HCT116 (cell line): Measurements from ENCODE around the gene MLYCD. TPM values are rescaled to one million over a fixed set of nuclear protein-coding genes. Genes with fewer than 3 reads are reported as not detected.

Source experiments
- ATAC-seq: fragments of 200-7000 bp; cut with Tn5 transposase; 2 replicates; pipeline ENCODE4 v1.9.1; 2020; ENCODE audit warnings: mild to moderate bottlenecking, moderate library complexity
- BruUV-seq: library from RNA; stranded (reverse); fragments of 400-500 nt; replicated peaks from 2 replicates; lab custom pipeline; 2021; lab: Mats Ljungman, UMichigan
- CTCF ChIA-PET: fragments of 300-600 bp; sonication (Branson Sonifier 250); formaldehyde crosslinking; loops from one replicate; lab custom pipeline; 2021; ENCODE audit warnings: antibody characterized with exemption; lab: Charles Lee
- POLR2A ChIA-PET: fragments of 300-600, 350-600 bp; sonication (Branson Sonifier 250); formaldehyde crosslinking; loops from one replicate; lab custom pipeline; 2021; ENCODE audit warnings: antibody characterized with exemption; lab: Charles Lee
- RAD21 ChIA-PET, 2 experiments: fragments of 300-600 bp; sonication (Branson Sonifier 250); formaldehyde crosslinking; loops; one replicate each; lab custom pipeline; 2023; ENCODE audit warnings: low total read pairs in 2 of 2; ENCODE audit not compliant: uncharacterized antibody in 2 of 2, unreplicated experiment in 2 of 2, low non-redundant PET in 1 of 2; lab: Charles Lee
- DNase-seq: peaks from one replicate; pipeline ENCODE4 v3.0.0-alpha.2; 2010; ENCODE audit warnings: low read depth, low spot score
- H2AFZ ChIP-seq: fragments of 200-600 bp; shearing (Covaris generic), sonication (generic); 2 replicates; pipeline ENCODE4 v1.6.1; 2017; ENCODE audit warnings: low read depth, mixed run types, mixed read lengths, antibody characterized with exemption, low read length; ENCODE audit not compliant: poor library complexity, severe bottlenecking
- H3K27ac ChIP-seq: 2 replicates; pipeline ENCODE4 v1.5.1; 2012; ENCODE audit warnings: low read depth, low read length
- H3K27me3 ChIP-seq: fragments of 200-600 bp; sonication (generic); 2 replicates; pipeline ENCODE4 v1.6.1; 2016; ENCODE audit warnings: mixed run types, low read length, mixed read lengths; ENCODE audit not compliant: insufficient read depth
- H3K36me3 ChIP-seq, 2 experiments: fragments of 200-500 bp in 1 of 2; fragments of 200-600 bp in 1 of 2; sonication (Bioruptor generic) in 1 of 2; sonication (generic) in 1 of 2; 2 replicates each; pipeline versions ENCODE4 v1.5.1 to v1.6.1; 2014 to 2016; ENCODE audit warnings: low read length in 2 of 2, inconsistent platforms in 1 of 2, mixed read lengths in 1 of 2, mixed run types in 1 of 2; ENCODE audit not compliant: insufficient read depth in 2 of 2, control insufficient read depth in 1 of 2
- H3K4me1 ChIP-seq, 2 experiments: fragments of 200-600 bp in 1 of 2; sonication (generic) in 1 of 2; 2 replicates each; pipeline versions ENCODE4 v1.5.1 to v1.6.1; 2012 to 2017; ENCODE audit warnings: low read length in 2 of 2, inconsistent platforms in 1 of 2, mild to moderate bottlenecking in 1 of 2, mixed read lengths in 1 of 2, mixed run types in 1 of 2, moderate library complexity in 1 of 2; ENCODE audit not compliant: insufficient read depth in 2 of 2, control insufficient read depth in 1 of 2
- H3K4me2 ChIP-seq: fragments of 200-600 bp; sonication (generic); 2 replicates; pipeline ENCODE4 v1.6.1; 2017; ENCODE audit warnings: mixed run types, low read length, mixed read lengths
- H3K4me3 ChIP-seq, 2 experiments: fragments of 200-600 bp in 1 of 2; sonication (generic) in 1 of 2; replicated peaks in 1 of 2; 2 replicates each; pipeline ENCODE4 v1.5.1; 2011 to 2016; ENCODE audit warnings: low read length in 2 of 2, control low read depth in 1 of 2, low read depth in 1 of 2, mild to moderate bottlenecking in 1 of 2, mixed read lengths in 1 of 2, mixed run types in 1 of 2
- H3K79me2 ChIP-seq: fragments of 200-600 bp; sonication (generic); 2 replicates; pipeline ENCODE4 v1.6.1; 2017; ENCODE audit warnings: mild to moderate bottlenecking, mixed run types, low read length, moderate library complexity, mixed read lengths; ENCODE audit not compliant: insufficient read depth
- H3K9ac ChIP-seq: fragments of 200-600 bp; sonication (generic); 2 replicates; pipeline ENCODE4 v1.6.1; 2016; ENCODE audit warnings: low read length, mixed read lengths
- H3K9me2 ChIP-seq: fragments of 200-600 bp; sonication (generic), shearing (Covaris generic); 2 replicates; pipeline ENCODE4 v1.6.1; 2017; ENCODE audit warnings: mixed run types, mild to moderate bottlenecking, moderate library complexity; ENCODE audit not compliant: insufficient read depth
- H3K9me3 ChIP-seq, 2 experiments: fragments of 200-500 bp in 1 of 2; fragments of 200-600 bp in 1 of 2; sonication (Bioruptor generic) in 1 of 2; sonication (generic) in 1 of 2; 2 replicates each; pipeline ENCODE4 v1.6.1; 2014 to 2017; ENCODE audit warnings: low read length in 2 of 2, mixed read lengths in 2 of 2, inconsistent platforms in 1 of 2, low read depth in 1 of 2, mild to moderate bottlenecking in 1 of 2, mixed run types in 1 of 2, moderate library complexity in 1 of 2; ENCODE audit not compliant: control insufficient read depth in 1 of 2, insufficient read depth in 1 of 2
- H4K20me1 ChIP-seq: fragments of 200-600 bp; sonication (generic), shearing (Covaris generic); 2 replicates; pipeline ENCODE4 v1.6.1; 2017; ENCODE audit warnings: mixed run types, mild to moderate bottlenecking, moderate library complexity; ENCODE audit not compliant: insufficient read depth
- CBX3 ChIP-seq: IDR thresholded peaks from 2 replicates; pipeline ENCODE4 v1.6.1; 2012; ENCODE audit warnings: low read depth
- EGR1 ChIP-seq: IDR thresholded peaks from 2 replicates; pipeline ENCODE4 v1.6.1; 2012; ENCODE audit warnings: low read depth
- ELF1 ChIP-seq: IDR thresholded peaks from 2 replicates; pipeline ENCODE4 v1.6.1; 2012; ENCODE audit warnings: low read depth, borderline replicate concordance
- EZH2 ChIP-seq: fragments of 200-600 bp; sonication (generic); IDR thresholded peaks from 2 replicates; pipeline ENCODE4 v1.6.1; 2017; ENCODE audit warnings: antibody characterized with exemption, mixed run types
- FOSL1 ChIP-seq: IDR thresholded peaks from 2 replicates; pipeline ENCODE4 v1.6.1; 2012; ENCODE audit warnings: low read depth
- JUND ChIP-seq: IDR thresholded peaks from 2 replicates; pipeline ENCODE4 v1.6.1; 2012
- POLR2A ChIP-seq: IDR thresholded peaks from 2 replicates; pipeline ENCODE4 v1.7.0; 2011; ENCODE audit warnings: borderline replicate concordance; ENCODE audit not compliant: insufficient read depth, insufficient read length; ENCODE audit errors: extremely low read depth
- POLR2AphosphoS5 ChIP-seq: IDR thresholded peaks from 2 replicates; pipeline ENCODE4 v1.6.1; 2011; ENCODE audit warnings: mild to moderate bottlenecking, low read depth, low read length, moderate library complexity
- SIN3A ChIP-seq: IDR thresholded peaks from 2 replicates; pipeline ENCODE4 v1.6.1; 2012; ENCODE audit warnings: low read depth
- SP1 ChIP-seq: IDR thresholded peaks from 2 replicates; pipeline ENCODE4 v1.6.1; 2012; ENCODE audit warnings: low read depth
- SRF ChIP-seq: IDR thresholded peaks from 2 replicates; pipeline ENCODE4 v1.6.1; 2012; ENCODE audit warnings: low read depth
- TCF7L2 ChIP-seq: IDR thresholded peaks from 2 replicates; pipeline ENCODE4 v1.7.0; 2011; ENCODE audit warnings: borderline replicate concordance, inconsistent platforms; ENCODE audit not compliant: insufficient read depth, insufficient read length; ENCODE audit errors: extremely low read depth
- YY1 ChIP-seq: IDR thresholded peaks from 2 replicates; pipeline ENCODE4 v1.6.1; 2011; ENCODE audit warnings: low read length, low read depth, moderate library complexity, mild to moderate bottlenecking; ENCODE audit not compliant: insufficient replicate concordance; ENCODE audit errors: extremely low read depth
- ZFX ChIP-seq: fragments of 450-650 bp; IDR thresholded peaks from 2 replicates; pipeline ENCODE4 v1.6.1; 2017
- ZNF274 ChIP-seq: fragments of 200-500 bp; sonication (Bioruptor generic); IDR thresholded peaks from 2 replicates; pipeline ENCODE4 v1.6.1; 2014; ENCODE audit warnings: mild to moderate bottlenecking, low read depth, low read length, inconsistent platforms
- intact Hi-C: fragments of 100-400 bp; cut with micrococcal nuclease; formaldehyde crosslinking; loops from 2 replicates; pipeline ENCODE4 v1.10.0; 2022
- total RNA-seq: library from RNA; stranded (reverse); gene quantifications from one replicate; pipeline ENCODE4 v1.2.1, GENCODE V29; 2021; ENCODE audit not compliant: unreplicated experiment
- TF ChIP-seq, protein P1 (sequence below): IDR thresholded peaks from 2 replicates; pipeline ENCODE4 v1.6.1; 2012; ENCODE audit warnings: low read depth
- TF ChIP-seq, protein P2 (sequence below), 3 experiments: fragments of 200-600 bp in 1 of 3; sonication (generic) in 1 of 3; IDR thresholded peaks in 2 of 3; conservative IDR thresholded peaks in 1 of 3; 2 replicates each; pipeline ENCODE4 v1.5.1; 2012 to 2017; ENCODE audit warnings: low read depth in 2 of 3, low read length in 2 of 3, antibody characterized with exemption in 1 of 3, borderline replicate concordance in 1 of 3, control low read depth in 1 of 3, mild to moderate bottlenecking in 1 of 3, mixed read lengths in 1 of 3, mixed run types in 1 of 3, moderate library complexity in 1 of 3; ENCODE audit not compliant: insufficient read depth in 1 of 3
- TF ChIP-seq, protein P3 (sequence below): IDR thresholded peaks from 2 replicates; pipeline ENCODE4 v1.6.1; 2012
- TF ChIP-seq, protein P4 (sequence below): IDR thresholded peaks from 2 replicates; pipeline ENCODE4 v1.6.1; 2011; ENCODE audit warnings: mild to moderate bottlenecking, low read length, moderate library complexity; ENCODE audit not compliant: insufficient replicate concordance; ENCODE audit errors: extremely low read depth

Gene MLYCD
- total RNA-seq, 1 experiment from 2014 or later, result 3.9 TPM

DNA sequence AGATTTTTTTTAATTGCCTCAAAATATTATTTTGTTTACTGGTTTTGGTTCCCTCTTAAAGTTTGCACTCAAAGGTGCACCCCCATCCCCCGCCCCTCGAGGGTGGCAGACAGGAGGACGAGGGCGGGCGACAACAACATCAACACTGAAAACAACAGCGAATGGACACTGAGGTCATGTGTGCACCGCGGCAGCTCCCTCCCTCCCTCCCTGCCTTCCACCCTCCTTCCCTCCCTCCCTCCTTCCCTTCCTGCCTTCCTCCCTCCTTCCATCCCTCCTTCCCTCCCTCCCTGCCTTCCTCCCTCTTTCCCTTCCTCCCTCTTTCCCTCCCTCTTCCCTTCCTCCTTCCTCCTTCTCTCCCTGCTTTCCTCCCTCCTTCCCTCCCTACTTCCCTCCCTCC is 52.6 kb downstream of the MLYCD start:
- Histone ChIP-seq H3K4me2 (no peak overlapping the region), H3K4me3 (no peak overlapping the region), H3K27me3 (no peaks in the 10 kb centered on the region), H3K9me2 (no peaks in the 10 kb centered on the region), H4K20me1 (no peaks in the 10 kb centered on the region), H3K79me2 (no peaks in the 10 kb centered on the region; the same call in 1 of the 2 replicates), H3K4me1 (peaks cover 20 to 31% of the 10 kb centered on the region in 2 experiments), H3K9ac (no peak overlapping the region), H3K27ac (no peak overlapping the region), H3K36me3 (no peaks in the 10 kb centered on the region), H2AFZ (no peak overlapping the region), H3K9me3 (no peaks in the 10 kb centered on the region)
- no peak for TF ChIP-seq YY1
- TF ChIP-seq TCF7L2, result no peak
- no peak for TF ChIP-seq EGR1
- TF ChIP-seq, protein P1, sequence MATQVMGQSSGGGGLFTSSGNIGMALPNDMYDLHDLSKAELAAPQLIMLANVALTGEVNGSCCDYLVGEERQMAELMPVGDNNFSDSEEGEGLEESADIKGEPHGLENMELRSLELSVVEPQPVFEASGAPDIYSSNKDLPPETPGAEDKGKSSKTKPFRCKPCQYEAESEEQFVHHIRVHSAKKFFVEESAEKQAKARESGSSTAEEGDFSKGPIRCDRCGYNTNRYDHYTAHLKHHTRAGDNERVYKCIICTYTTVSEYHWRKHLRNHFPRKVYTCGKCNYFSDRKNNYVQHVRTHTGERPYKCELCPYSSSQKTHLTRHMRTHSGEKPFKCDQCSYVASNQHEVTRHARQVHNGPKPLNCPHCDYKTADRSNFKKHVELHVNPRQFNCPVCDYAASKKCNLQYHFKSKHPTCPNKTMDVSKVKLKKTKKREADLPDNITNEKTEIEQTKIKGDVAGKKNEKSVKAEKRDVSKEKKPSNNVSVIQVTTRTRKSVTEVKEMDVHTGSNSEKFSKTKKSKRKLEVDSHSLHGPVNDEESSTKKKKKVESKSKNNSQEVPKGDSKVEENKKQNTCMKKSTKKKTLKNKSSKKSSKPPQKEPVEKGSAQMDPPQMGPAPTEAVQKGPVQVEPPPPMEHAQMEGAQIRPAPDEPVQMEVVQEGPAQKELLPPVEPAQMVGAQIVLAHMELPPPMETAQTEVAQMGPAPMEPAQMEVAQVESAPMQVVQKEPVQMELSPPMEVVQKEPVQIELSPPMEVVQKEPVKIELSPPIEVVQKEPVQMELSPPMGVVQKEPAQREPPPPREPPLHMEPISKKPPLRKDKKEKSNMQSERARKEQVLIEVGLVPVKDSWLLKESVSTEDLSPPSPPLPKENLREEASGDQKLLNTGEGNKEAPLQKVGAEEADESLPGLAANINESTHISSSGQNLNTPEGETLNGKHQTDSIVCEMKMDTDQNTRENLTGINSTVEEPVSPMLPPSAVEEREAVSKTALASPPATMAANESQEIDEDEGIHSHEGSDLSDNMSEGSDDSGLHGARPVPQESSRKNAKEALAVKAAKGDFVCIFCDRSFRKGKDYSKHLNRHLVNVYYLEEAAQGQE, result no peak
- no peak for TF ChIP-seq EZH2
- TF ChIP-seq, protein P2, sequence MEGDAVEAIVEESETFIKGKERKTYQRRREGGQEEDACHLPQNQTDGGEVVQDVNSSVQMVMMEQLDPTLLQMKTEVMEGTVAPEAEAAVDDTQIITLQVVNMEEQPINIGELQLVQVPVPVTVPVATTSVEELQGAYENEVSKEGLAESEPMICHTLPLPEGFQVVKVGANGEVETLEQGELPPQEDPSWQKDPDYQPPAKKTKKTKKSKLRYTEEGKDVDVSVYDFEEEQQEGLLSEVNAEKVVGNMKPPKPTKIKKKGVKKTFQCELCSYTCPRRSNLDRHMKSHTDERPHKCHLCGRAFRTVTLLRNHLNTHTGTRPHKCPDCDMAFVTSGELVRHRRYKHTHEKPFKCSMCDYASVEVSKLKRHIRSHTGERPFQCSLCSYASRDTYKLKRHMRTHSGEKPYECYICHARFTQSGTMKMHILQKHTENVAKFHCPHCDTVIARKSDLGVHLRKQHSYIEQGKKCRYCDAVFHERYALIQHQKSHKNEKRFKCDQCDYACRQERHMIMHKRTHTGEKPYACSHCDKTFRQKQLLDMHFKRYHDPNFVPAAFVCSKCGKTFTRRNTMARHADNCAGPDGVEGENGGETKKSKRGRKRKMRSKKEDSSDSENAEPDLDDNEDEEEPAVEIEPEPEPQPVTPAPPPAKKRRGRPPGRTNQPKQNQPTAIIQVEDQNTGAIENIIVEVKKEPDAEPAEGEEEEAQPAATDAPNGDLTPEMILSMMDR (IDR thresholded peaks at IDR 0.05 in 2 of 3, conservative IDR thresholded peaks at IDR 0.05 in 1 of 3; ENCODE audit: borderline replicate concordance in 1 of 3, insufficient read depth in 1 of 3, low read depth in 2 of 3, low read length in 2 of 3), result no peak
- TF ChIP-seq POLR2AphosphoS5, result no peak
- no peak for TF ChIP-seq FOSL1
- TF ChIP-seq CBX3, result no peak
- no peak for TF ChIP-seq JUND
- no peak for TF ChIP-seq ELF1
- no peak for TF ChIP-seq SP1
- TF ChIP-seq, protein P3, sequence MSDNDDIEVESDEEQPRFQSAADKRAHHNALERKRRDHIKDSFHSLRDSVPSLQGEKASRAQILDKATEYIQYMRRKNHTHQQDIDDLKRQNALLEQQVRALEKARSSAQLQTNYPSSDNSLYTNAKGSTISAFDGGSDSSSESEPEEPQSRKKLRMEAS, result no peak
- TF ChIP-seq, protein P4, sequence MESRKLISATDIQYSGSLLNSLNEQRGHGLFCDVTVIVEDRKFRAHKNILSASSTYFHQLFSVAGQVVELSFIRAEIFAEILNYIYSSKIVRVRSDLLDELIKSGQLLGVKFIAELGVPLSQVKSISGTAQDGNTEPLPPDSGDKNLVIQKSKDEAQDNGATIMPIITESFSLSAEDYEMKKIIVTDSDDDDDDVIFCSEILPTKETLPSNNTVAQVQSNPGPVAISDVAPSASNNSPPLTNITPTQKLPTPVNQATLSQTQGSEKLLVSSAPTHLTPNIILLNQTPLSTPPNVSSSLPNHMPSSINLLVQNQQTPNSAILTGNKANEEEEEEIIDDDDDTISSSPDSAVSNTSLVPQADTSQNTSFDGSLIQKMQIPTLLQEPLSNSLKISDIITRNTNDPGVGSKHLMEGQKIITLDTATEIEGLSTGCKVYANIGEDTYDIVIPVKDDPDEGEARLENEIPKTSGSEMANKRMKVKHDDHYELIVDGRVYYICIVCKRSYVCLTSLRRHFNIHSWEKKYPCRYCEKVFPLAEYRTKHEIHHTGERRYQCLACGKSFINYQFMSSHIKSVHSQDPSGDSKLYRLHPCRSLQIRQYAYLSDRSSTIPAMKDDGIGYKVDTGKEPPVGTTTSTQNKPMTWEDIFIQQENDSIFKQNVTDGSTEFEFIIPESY, result no peak
- no peak for TF ChIP-seq SIN3A
- TF ChIP-seq SRF, result no peak
- no peak for TF ChIP-seq ZNF274
- TF ChIP-seq ZFX, result no peak
- no peak for TF ChIP-seq POLR2A
- intact Hi-C loops, result loop anchor here (5.0 to 10.0 kb wide), 2 partner anchors 124 to 553 kb away; partner anchors contain the start of gene MEAK7
- DNase-seq, result no peak
- no TSS peak for BruUV-seq
- no peak for ATAC-seq
- POLR2A ChIA-PET, result no interaction called here
- CTCF ChIA-PET, result no interaction called here
- RAD21 ChIA-PET, result no interaction called here
